ENCODE data around the gene ADCY2. TPM values are rescaled to one million over a fixed set of nuclear protein-coding genes. Genes with fewer than 3 reads are reported as not detected.
A peak's percentile ranks its signal among the peaks of the same experiment; 100 is the strongest.

Gene ADCY2
- total and polyA plus RNA-seq, 2 of the 13 experiments (the other 11 are each of a cell fraction or from before 2014, with no cell fraction given): not detected

- TF ChIP-seq, protein P1, sequence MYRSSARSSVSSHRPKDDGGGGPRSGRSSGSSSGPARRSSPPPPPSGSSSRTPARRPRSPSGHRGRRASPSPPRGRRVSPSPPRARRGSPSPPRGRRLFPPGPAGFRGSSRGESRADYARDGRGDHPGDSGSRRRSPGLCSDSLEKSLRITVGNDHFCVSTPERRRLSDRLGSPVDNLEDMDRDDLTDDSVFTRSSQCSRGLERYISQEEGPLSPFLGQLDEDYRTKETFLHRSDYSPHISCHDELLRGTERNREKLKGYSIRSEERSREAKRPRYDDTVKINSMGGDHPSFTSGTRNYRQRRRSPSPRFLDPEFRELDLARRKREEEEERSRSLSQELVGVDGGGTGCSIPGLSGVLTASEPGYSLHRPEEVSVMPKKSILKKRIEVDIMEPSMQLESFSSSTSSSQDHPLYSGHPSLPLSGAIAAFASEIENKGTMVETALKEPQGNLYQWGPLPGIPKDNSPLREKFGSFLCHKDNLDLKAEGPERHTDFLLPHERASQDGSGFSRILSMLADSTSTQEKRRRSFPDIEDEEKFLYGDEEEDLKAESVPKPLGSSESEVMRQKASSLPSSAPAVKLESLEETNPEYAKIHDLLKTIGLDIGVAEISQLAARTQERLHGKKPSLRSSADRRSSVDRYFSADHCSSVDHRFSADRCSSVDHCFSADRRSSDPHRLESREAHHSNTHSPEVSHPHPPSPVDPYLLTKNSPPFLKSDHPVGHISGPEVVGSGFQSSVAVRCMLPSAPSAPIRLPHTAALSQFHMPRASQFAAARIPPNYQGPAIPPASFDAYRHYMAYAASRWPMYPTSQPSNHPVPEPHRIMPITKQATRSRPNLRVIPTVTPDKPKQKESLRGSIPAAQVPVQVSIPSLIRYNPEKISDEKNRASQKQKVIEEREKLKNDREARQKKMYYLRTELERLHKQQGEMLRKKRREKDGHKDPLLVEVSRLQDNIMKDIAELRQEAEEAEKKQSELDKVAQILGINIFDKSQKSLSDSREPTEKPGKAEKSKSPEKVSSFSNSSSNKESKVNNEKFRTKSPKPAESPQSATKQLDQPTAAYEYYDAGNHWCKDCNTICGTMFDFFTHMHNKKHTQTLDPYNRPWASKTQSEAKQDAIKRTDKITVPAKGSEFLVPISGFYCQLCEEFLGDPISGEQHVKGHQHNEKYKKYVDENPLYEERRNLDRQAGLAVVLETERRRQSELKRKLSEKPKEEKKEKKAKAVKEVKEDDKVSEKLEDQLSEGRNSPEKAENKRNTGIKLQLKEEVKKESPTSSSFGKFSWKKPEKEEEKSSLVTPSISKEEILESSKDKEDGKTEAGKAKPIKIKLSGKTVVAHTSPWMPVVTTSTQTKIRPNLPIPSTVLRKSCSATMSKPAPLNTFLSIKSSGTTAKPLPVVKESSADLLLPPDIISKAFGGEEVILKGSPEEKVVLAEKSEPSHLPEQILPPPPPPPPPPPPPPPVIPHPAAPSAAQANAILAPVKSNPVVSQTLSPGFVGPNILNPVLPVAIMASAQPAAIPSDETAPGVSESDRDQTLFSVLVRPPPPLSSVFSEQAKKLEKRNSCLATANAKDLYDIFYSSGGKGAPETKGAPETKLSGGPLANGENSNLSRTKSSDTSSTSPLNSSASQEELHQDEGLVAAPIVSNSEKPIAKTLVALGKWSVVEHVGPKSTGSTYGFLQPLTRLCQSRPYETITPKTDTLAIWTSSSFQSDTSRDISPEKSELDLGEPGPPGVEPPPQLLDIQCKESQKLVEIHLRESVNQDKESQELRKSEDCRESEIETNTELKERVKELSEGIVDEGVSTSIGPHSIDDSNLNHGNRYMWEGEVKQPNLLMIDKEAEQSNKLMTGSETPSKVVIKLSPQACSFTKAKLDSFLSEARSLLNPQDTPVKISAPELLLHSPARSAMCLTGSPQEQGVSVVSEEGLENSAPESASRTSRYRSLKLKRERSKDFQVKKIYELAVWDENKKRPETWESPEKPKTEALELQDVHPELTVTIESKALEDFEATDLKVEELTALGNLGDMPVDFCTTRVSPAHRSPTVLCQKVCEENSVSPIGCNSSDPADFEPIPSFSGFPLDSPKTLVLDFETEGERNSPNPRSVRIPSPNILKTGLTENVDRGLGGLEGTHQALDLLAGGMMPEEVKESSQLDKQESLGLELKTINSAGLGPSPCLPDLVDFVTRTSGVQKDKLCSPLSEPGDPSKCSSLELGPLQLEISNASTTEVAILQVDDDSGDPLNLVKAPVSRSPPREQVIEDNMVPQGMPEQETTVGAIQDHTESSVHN (CRISPR knock-in tag; IDR thresholded peaks at IDR 0.05): 0 out of 2 replicates have a peak, but pooled peaks have one; percentile 23
- no peak for TF ChIP-seq ZNF317 (CRISPR knock-in tag; IDR thresholded peaks at IDR 0.05)
- TF ChIP-seq IRF9 (CRISPR knock-in tag; IDR thresholded peaks at IDR 0.05; ENCODE audit: borderline replicate concordance): peak; percentile 34; the same call in 1 of the 2 replicates
- no peak; the same call in 1 of the 2 replicates for TF ChIP-seq CHCHD3 (CRISPR knock-in tag; IDR thresholded peaks at IDR 0.05)
- TF ChIP-seq, protein P2, sequence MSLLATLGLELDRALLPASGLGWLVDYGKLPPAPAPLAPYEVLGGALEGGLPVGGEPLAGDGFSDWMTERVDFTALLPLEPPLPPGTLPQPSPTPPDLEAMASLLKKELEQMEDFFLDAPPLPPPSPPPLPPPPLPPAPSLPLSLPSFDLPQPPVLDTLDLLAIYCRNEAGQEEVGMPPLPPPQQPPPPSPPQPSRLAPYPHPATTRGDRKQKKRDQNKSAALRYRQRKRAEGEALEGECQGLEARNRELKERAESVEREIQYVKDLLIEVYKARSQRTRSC (CRISPR knock-in tag; IDR thresholded peaks at IDR 0.05; ENCODE audit: low read depth): no peak
- TF ChIP-seq ZBTB42 (CRISPR knock-in tag; IDR thresholded peaks at IDR 0.05): 0 out of 2 replicates have a peak, but pooled peaks have one; percentile 41
- TF ChIP-seq ZFP37 (CRISPR knock-in tag; IDR thresholded peaks at IDR 0.05; ENCODE audit: borderline replicate concordance): peak; percentile 62; the same call in 1 of the 2 replicates
- TF ChIP-seq ZSCAN20 (CRISPR knock-in tag; IDR thresholded peaks at IDR 0.05; ENCODE audit: borderline replicate concordance): peak; percentile 36; the same call in 1 of the 2 replicates
- no peak for TF ChIP-seq ZNF790 (CRISPR knock-in tag; IDR thresholded peaks at IDR 0.05; ENCODE audit: borderline replicate concordance)
- TF ChIP-seq ZNF75D (CRISPR knock-in tag; IDR thresholded peaks at IDR 0.05; ENCODE audit: borderline replicate concordance): no peak
- TF ChIP-seq ZFYVE20 (CRISPR knock-in tag; IDR thresholded peaks at IDR 0.05; ENCODE audit: borderline replicate concordance, low read depth): 0 out of 2 replicates have a peak, but pooled peaks have one; percentile 70
- TF ChIP-seq, protein P3, sequence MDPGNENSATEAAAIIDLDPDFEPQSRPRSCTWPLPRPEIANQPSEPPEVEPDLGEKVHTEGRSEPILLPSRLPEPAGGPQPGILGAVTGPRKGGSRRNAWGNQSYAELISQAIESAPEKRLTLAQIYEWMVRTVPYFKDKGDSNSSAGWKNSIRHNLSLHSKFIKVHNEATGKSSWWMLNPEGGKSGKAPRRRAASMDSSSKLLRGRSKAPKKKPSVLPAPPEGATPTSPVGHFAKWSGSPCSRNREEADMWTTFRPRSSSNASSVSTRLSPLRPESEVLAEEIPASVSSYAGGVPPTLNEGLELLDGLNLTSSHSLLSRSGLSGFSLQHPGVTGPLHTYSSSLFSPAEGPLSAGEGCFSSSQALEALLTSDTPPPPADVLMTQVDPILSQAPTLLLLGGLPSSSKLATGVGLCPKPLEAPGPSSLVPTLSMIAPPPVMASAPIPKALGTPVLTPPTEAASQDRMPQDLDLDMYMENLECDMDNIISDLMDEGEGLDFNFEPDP (CRISPR knock-in tag; conservative IDR thresholded peaks at IDR 0.05): no peak
- TF ChIP-seq MXD1 (CRISPR knock-in tag; IDR thresholded peaks at IDR 0.05): peak; percentile 80; the same call in 1 of the 2 replicates
- 0 out of 2 replicates have a peak, but pooled peaks have one; percentile 30 for TF ChIP-seq CCDC6 (CRISPR knock-in tag; IDR thresholded peaks at IDR 0.05)
- TF ChIP-seq ZNF3 (CRISPR knock-in tag; IDR thresholded peaks at IDR 0.05): no peak
- TF ChIP-seq ZNF776 (CRISPR knock-in tag; IDR thresholded peaks at IDR 0.05): no peak; the same call in 1 of the 2 replicates
Observed at GRCh38 chr5:7868773-7869473, 473.0 kb downstream of the ADCY2 start, which contains the start of the genes FASTKD3 and MTRR (continued).
